Gastrocnemius medialis (tissue), 4 donors: ENCODE data around the gene ARTN. TPM values are rescaled to one million over a fixed set of nuclear protein-coding genes. Genes with fewer than 3 reads are reported as not detected.
A peak's percentile ranks its signal among the peaks of the same experiment; 100 is the strongest.

Source experiments
- ATAC-seq, 2 donors: fragments of 150-250 bp; one replicate each; pipeline ENCODE4 v1.9.1; 2016
- DNase-seq, 2 donors: peaks; one replicate each; pipeline ENCODE4 v3.0.0-alpha.2; 2019
- H3K27ac ChIP-seq, 4 donors: fragments of 200-600 bp; sonication (generic); 1 replicate in 1 of 4; 2 replicates in 3 of 4; pipeline ENCODE4 v1.5.1; 2016 to 2018; ENCODE audit warnings: mild to moderate bottlenecking in 2 of 4, moderate library complexity in 1 of 4
- H3K27me3 ChIP-seq, 3 donors: fragments of 200-600 bp; sonication (generic) in 2 of 3; 1 replicate in 1 of 3; 2 replicates in 2 of 3; pipeline versions ENCODE4 v1.5.1 to v1.6.0; 2016 to 2019; ENCODE audit warnings: mild to moderate bottlenecking in 1 of 3, moderate library complexity in 1 of 3
- H3K36me3 ChIP-seq, 2 donors: fragments of 200-600 bp; sonication (generic) in 1 of 2; one replicate each; pipeline ENCODE4 v1.5.1; 2017 to 2018
- H3K4me1 ChIP-seq, 2 donors: fragments of 200-600 bp; sonication (generic) in 1 of 2; one replicate each; pipeline ENCODE4 v1.5.1; 2016 to 2017; ENCODE audit warnings: mild to moderate bottlenecking in 2 of 2
- H3K4me3 ChIP-seq, 4 donors: fragments of 200-600 bp; sonication (generic) in 3 of 4; 1 replicate in 1 of 4; 2 replicates in 3 of 4; pipeline ENCODE4 v1.5.1; 2016 to 2019; ENCODE audit warnings: mild to moderate bottlenecking in 2 of 4
- H3K9me3 ChIP-seq, 3 donors: fragments of 200-600 bp; sonication (generic) in 2 of 3; 1 replicate in 1 of 3; 2 replicates in 2 of 3; pipeline ENCODE4 v1.5.1; 2016 to 2019
- CTCF ChIP-seq, 5 experiments: fragments of 450-650 bp in 3 of 5; fragments of 200-600 bp in 2 of 5; sonication (generic) in 2 of 5; IDR thresholded peaks in 4 of 5; conservative IDR thresholded peaks in 1 of 5; 1 replicate in 4 of 5; 2 replicates in 1 of 5; pipeline ENCODE4 v1.5.1; 2016 to 2019; ENCODE audit warnings: antibody characterized with exemption in 5 of 5, mild to moderate bottlenecking in 3 of 5, moderate library complexity in 3 of 5
- POLR2A ChIP-seq, 2 donors: fragments of 450-650 bp; IDR thresholded peaks; one replicate each; pipeline ENCODE4 v1.6.1; 2017; ENCODE audit warnings: antibody characterized with exemption in 2 of 2, mild to moderate bottlenecking in 2 of 2, moderate library complexity in 2 of 2
- in situ Hi-C, 4 donors: fragments of 200-750 bp; cut with MboI; loops; one replicate each; pipeline versions ENCODE4 v1.15.0 to v1.8.0; 2017; ENCODE audit warnings: low sequenced_read_pairs in 4 of 4
- intact Hi-C: fragments of 100-400 bp; cut with DNase I; formaldehyde crosslinking; loops from one replicate; pipeline ENCODE4 v1.15.1; 2023; ENCODE audit warnings: low total_unique reads
- total RNA-seq, 4 donors: library from RNA; depleted of rRNA; stranded (reverse); fragments of >200 nt; gene quantifications; one replicate each; pipeline versions ENCODE4 v1.1.0 to v1.2.3, GENCODE V29; 2016

ARTN gene
- total RNA-seq, 4 donors from 2014 or later: 0.25 to 1.8 TPM; not detected in 2

GRCh38 chr1:43952731-43953346 lies 19.2 kb downstream of the ARTN start:
- TF ChIP-seq POLR2A (IDR thresholded peaks at IDR 0.05) (no peak), CTCF (IDR thresholded peaks at IDR 0.05 in 4 of 5, conservative IDR thresholded peaks at IDR 0.05 in 1 of 5) (no peak)
- H3K4me1 ChIP-seq: peaks cover 77% of the 10 kb centered on the region in 2 donors
- peaks cover 0 to 32% of the 10 kb centered on the region in 2 donors for H3K36me3 ChIP-seq
- in situ Hi-C loops: no loop called here
- H3K27me3 ChIP-seq: no peaks in the 10 kb centered on the region
- intact Hi-C loops: loop anchor here (5.0 kb wide), 1 partner anchor 824 kb away; the partner anchor contains the start of gene RPS8
- no peak for ATAC-seq
- H3K4me3 ChIP-seq: no peak overlapping the region
- no peak for DNase-seq
- H3K9me3 ChIP-seq: no peaks in the 10 kb centered on the region
- H3K27ac ChIP-seq: peak overlapping the region; percentile 56 to 97 (median 94)

DNA sequence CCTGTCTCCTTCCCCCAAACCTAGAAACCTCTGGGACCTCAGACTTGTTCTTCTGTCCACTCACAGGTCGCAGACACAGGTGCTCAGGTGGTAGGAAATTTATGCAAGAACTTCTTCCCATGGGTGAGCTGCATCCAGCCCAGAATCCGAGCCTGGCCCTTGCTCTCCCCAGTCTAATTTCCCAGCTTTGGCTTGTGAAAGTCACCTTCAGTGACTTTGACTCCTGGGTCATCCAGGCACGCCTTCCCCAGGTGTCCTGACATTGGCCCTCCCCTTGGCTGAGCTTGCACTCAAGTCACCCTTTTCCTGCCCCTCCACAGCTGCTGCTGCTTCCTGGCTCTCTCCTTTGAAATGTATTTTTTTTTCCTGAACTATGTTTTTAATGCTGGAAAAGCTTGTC lies 19.8 kb downstream of the ARTN start:
- in situ Hi-C loops (no loop called here), intact Hi-C loops (loop anchor here (5.0 kb wide), 1 partner anchor 824 kb away; the partner anchor contains the start of gene RPS8)
- no peak for ATAC-seq

DNA sequence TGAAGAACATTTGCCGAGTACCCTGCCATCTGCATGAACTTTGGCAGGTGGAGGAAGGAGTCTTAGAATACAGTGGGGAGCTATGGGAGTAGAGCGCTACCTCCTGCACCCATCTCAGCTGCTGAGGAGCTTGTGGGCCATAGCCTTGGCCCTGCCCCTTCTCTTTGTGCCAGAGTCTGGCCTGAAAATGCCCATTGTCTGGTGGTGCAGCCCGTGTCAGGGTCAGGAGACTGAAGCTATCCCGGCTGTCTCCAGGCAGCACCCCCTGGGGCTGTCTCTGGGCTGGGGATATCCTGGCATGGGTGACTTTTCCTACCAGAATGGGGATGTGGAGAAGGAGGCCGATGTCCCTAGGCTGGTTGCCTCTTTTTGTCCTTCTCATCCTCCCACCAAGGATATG lies 20.4 kb downstream of the ARTN start:
- ATAC-seq: no peak
- DNase-seq: no peak
- intact Hi-C loops: loop anchor here (5.0 kb wide), 1 partner anchor 823 kb away; the partner anchor contains the start of gene RPS8
- Histone ChIP-seq H3K27me3 (no peaks in the 10 kb centered on the region), H3K4me3 (no peak overlapping the region), H3K9me3 (no peaks in the 10 kb centered on the region), H3K4me1 (peaks cover 65% of the 10 kb centered on the region in 2 donors), H3K27ac (peak overlapping the region in 3 of 4 donors; percentile 33 to 97 (median 56)), H3K36me3 (peaks cover 0 to 44% of the 10 kb centered on the region in 2 donors)
- in situ Hi-C loops: no loop called here
- TF ChIP-seq CTCF (IDR thresholded peaks at IDR 0.05 in 4 of 5, conservative IDR thresholded peaks at IDR 0.05 in 1 of 5) (no peak), POLR2A (IDR thresholded peaks at IDR 0.05) (no peak)

More for the DNA sequence above, 19.8 kb downstream of the ARTN start:
- no peaks in the 10 kb centered on the region for H3K27me3 ChIP-seq
- no peak overlapping the region for H3K4me3 ChIP-seq
- no peaks in the 10 kb centered on the region for H3K9me3 ChIP-seq
- TF ChIP-seq CTCF (IDR thresholded peaks at IDR 0.05 in 4 of 5, conservative IDR thresholded peaks at IDR 0.05 in 1 of 5) (no peak), POLR2A (IDR thresholded peaks at IDR 0.05) (no peak)
- H3K27ac ChIP-seq: peak overlapping the region; percentile 33 to 97 (median 73)
- no peak for DNase-seq
- peaks cover 0 to 37% of the 10 kb centered on the region in 2 donors for H3K36me3 ChIP-seq
- peaks cover 72% of the 10 kb centered on the region in 2 donors for H3K4me1 ChIP-seq

- Histone ChIP-seq H3K27ac (peak overlapping the region in 2 of 4 donors; percentile 26 to 72), H3K9me3 (no peaks in the 10 kb centered on the region), H3K4me1 (peaks cover 43 to 44% of the 10 kb centered on the region in 2 donors), H3K27me3 (no peaks in the 10 kb centered on the region), H3K4me3 (no peak overlapping the region), H3K36me3 (peaks cover 0 to 54% of the 10 kb centered on the region in 2 donors)
- TF ChIP-seq CTCF (IDR thresholded peaks at IDR 0.05 in 4 of 5, conservative IDR thresholded peaks at IDR 0.05 in 1 of 5): no peak
- no peak for TF ChIP-seq POLR2A (IDR thresholded peaks at IDR 0.05)
- in situ Hi-C loops (no loop called here), intact Hi-C loops (no loop called here)
- ATAC-seq (no peak), DNase-seq (no peak)
Observed at GRCh38 chr1:43956234-43956633, 22.6 kb downstream of the ARTN start.
